ENCODE data around the gene SLC24A2.

DNA sequence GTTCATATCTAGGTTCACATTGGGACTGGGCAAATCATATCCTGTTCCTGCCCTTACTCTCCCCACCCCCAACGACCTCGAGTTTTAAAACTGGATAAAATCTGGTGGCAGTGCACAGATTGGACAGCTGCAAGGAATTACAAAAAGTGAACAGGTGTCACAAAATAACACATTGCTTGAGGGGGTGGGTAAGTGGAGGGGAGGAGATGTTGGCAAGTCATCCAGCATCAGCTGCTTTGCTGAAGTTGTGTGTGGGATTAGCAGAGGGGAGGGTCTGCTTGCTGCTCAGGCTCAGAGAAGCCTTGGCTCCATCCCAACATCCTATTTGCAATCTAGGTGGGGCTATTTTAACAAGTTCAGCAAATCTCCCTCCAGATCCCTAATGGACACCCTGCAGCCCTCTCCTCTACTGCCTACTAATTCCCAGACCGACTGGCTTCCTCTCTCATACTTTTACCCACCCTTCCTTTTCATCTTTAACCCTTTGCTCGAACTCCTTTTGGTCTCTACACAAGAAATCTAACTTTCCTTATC lies 39.8 kb upstream of the SLC24A2 start:
- TF ChIP-seq, protein P1, sequence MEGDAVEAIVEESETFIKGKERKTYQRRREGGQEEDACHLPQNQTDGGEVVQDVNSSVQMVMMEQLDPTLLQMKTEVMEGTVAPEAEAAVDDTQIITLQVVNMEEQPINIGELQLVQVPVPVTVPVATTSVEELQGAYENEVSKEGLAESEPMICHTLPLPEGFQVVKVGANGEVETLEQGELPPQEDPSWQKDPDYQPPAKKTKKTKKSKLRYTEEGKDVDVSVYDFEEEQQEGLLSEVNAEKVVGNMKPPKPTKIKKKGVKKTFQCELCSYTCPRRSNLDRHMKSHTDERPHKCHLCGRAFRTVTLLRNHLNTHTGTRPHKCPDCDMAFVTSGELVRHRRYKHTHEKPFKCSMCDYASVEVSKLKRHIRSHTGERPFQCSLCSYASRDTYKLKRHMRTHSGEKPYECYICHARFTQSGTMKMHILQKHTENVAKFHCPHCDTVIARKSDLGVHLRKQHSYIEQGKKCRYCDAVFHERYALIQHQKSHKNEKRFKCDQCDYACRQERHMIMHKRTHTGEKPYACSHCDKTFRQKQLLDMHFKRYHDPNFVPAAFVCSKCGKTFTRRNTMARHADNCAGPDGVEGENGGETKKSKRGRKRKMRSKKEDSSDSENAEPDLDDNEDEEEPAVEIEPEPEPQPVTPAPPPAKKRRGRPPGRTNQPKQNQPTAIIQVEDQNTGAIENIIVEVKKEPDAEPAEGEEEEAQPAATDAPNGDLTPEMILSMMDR (IDR thresholded peaks at IDR 0.05; ENCODE audit: low read length) = no peak
- TF ChIP-seq EZH2 (IDR thresholded peaks at IDR 0.05; ENCODE audit: borderline replicate concordance, low read length) = no peak

All from OCI-LY1 (cell line).